GM19395 (cell line): ENCODE results near the gene OOSP1.
"Not testable (repeated sequence)": the region's sequence is repeated elsewhere in the genome, so short reads cannot be mapped to it uniquely, and the experiment has no call there.

Experiments
- ATAC-seq: cut with Tn5 transposase; IDR thresholded peaks from one replicate; pipeline ENCODE4 v1.9.1; 2021; ENCODE audit warnings: mild to moderate bottlenecking, moderate library complexity; ENCODE audit not compliant: unreplicated experiment

The OOSP1 gene

GRCh38 chr11:59938132-59938531, at the start of gene OOSP1:
Gene OOSP1 (plus strand): TSS chr11:59938432. CDS start chr11:59938455, 23 bp downstream.
- ATAC-seq: no peak

GRCh38 chr11:59891781-59892181, 46.5 kb upstream of the OOSP1 start:
- ATAC-seq: no peak

GRCh38 chr11:59894616-59895015, 43.6 kb upstream of the OOSP1 start:
- no peak for ATAC-seq

- ATAC-seq: no peak
Measured at GRCh38 chr11:59898046-59898445, 40.2 kb upstream of the OOSP1 start.

GRCh38 chr11:59898650-59899049, 39.6 kb upstream of the OOSP1 start:
- no peak for ATAC-seq

GRCh38 chr11:59899532-59899931, 38.7 kb upstream of the OOSP1 start:
- no peak for ATAC-seq

GRCh38 chr11:59900366-59901126, 37.7 kb upstream of the OOSP1 start:
- ATAC-seq: no peak

- ATAC-seq: no peak
Measured at GRCh38 chr11:59901306-59901705, 36.9 kb upstream of the OOSP1 start.

- not testable (repeated sequence) for ATAC-seq
Measured at GRCh38 chr11:59903569-59903968, 34.7 kb upstream of the OOSP1 start.

- no peak for ATAC-seq
Measured at GRCh38 chr11:59918480-59918879, 19.8 kb upstream of the OOSP1 start.

GRCh38 chr11:59918987-59919589, 19.1 kb upstream of the OOSP1 start:
- no peak for ATAC-seq

GRCh38 chr11:59923813-59924212, 14.4 kb upstream of the OOSP1 start:
- ATAC-seq: no peak

- no peak for ATAC-seq
Measured at GRCh38 chr11:59931688-59932087, 6.5 kb upstream of the OOSP1 start.

- no peak for ATAC-seq
Measured at GRCh38 chr11:59938718-59939117, 486 bp downstream of the OOSP1 start.

- ATAC-seq: no peak
Measured at GRCh38 chr11:59939482-59939881, 1.2 kb downstream of the OOSP1 start.

- no peak for ATAC-seq
Measured at GRCh38 chr11:59941091-59941490, 2.9 kb downstream of the OOSP1 start.

GRCh38 chr11:59943997-59944714, 5.9 kb downstream of the OOSP1 start:
- ATAC-seq: no peak

GRCh38 chr11:59944720-59945119, 6.5 kb downstream of the OOSP1 start:
- no peak for ATAC-seq

- no peak for ATAC-seq
Measured at GRCh38 chr11:59953463-59954218, 15.4 kb downstream of the OOSP1 start.

GRCh38 chr11:59954219-59954847, 16.1 kb downstream of the OOSP1 start:
- no peak for ATAC-seq

GRCh38 chr11:59957094-59957493, 18.9 kb downstream of the OOSP1 start:
- ATAC-seq: no peak
